Left ventricle myocardium inferior (tissue), 1 donor: Measurements from ENCODE around the gene MPPE1. TPM values are rescaled to one million over a fixed set of nuclear protein-coding genes. Genes with fewer than 3 reads are reported as not detected.

Experiments
- DNase-seq: peaks from one replicate; pipeline ENCODE4 v3.0.0-alpha.2; 2020
- H3K27ac ChIP-seq: fragments of 200-600 bp; replicated peaks from 2 replicates; pipeline ENCODE4 v1.8.0; 2021
- H3K27me3 ChIP-seq: fragments of 200-600 bp; 2 replicates; pipeline ENCODE4 v1.8.0; 2021; ENCODE audit warnings: low read depth
- H3K36me3 ChIP-seq: fragments of 200-600 bp; 2 replicates; pipeline ENCODE4 v1.8.0; 2021
- H3K4me1 ChIP-seq: fragments of 200-600 bp; 2 replicates; pipeline ENCODE4 v1.8.0; 2021
- H3K4me3 ChIP-seq: fragments of 200-600 bp; 2 replicates; pipeline ENCODE4 v1.8.0; 2021; ENCODE audit warnings: mild to moderate bottlenecking, moderate library complexity
- H3K9me3 ChIP-seq: fragments of 200-600 bp; replicated peaks from 2 replicates; pipeline ENCODE4 v1.8.0; 2021
- CTCF ChIP-seq: fragments of 200-600 bp; IDR thresholded peaks from 2 replicates; pipeline ENCODE4 v1.8.0; 2021; ENCODE audit warnings: antibody characterized with exemption, mild to moderate bottlenecking, borderline replicate concordance
- intact Hi-C: fragments of 100-400 bp; cut with micrococcal nuclease; formaldehyde crosslinking; loops from one replicate; pipeline ENCODE4 v1.11.0; 2022
- total RNA-seq: library from RNA; stranded (reverse); fragmentation: NEBNext Ultra II Directional; extraction: Animal tissue kit (Norgen Biotek cat#: 25700); gene quantifications from one replicate; pipeline ENCODE4 v1.2.1, GENCODE V29; 2021
- donor health status: DM: no; HTN: yes; CAD: no; lungs with severe emphysema.

The MPPE1 gene
- total RNA-seq, 1 donor from 2014 or later = 35.2 TPM

- Histone ChIP-seq H3K27me3 (no peaks in the 10 kb centered on the region), H3K36me3 (peaks cover 91% of the 10 kb centered on the region), H3K9me3 (no peaks in the 10 kb centered on the region), H3K4me1 (no peaks in the 10 kb centered on the region), H3K4me3 (no peak overlapping the region), H3K27ac (no peak overlapping the region)
- intact Hi-C loops = no loop called here
- no peak for TF ChIP-seq CTCF
- no peak for DNase-seq
Observed at GRCh38 chr18:11889284-11889683, 18.8 kb downstream of the MPPE1 start.

GRCh38 chr18:11888726-11889125, 19.4 kb downstream of the MPPE1 start:
- Histone ChIP-seq H3K4me1 (no peaks in the 10 kb centered on the region), H3K27ac (no peak overlapping the region), H3K36me3 (peaks cover 96% of the 10 kb centered on the region), H3K4me3 (no peak overlapping the region), H3K27me3 (no peaks in the 10 kb centered on the region), H3K9me3 (no peaks in the 10 kb centered on the region)
- TF ChIP-seq CTCF = no peak
- DNase-seq = no peak
- intact Hi-C loops = no loop called here

GRCh38 chr18:11887328-11888128, 20.6 kb downstream of the MPPE1 start:
- H3K27me3 ChIP-seq = no peaks in the 10 kb centered on the region
- no peak overlapping the region for H3K27ac ChIP-seq
- no peak overlapping the region for H3K4me3 ChIP-seq
- no peak for TF ChIP-seq CTCF
- peaks cover 88% of the 10 kb centered on the region for H3K36me3 ChIP-seq
- H3K4me1 ChIP-seq = no peaks in the 10 kb centered on the region
- H3K9me3 ChIP-seq = no peaks in the 10 kb centered on the region
- DNase-seq = no peak
- intact Hi-C loops = no loop called here

- no peak for TF ChIP-seq CTCF
- Histone ChIP-seq H3K27me3 (no peaks in the 10 kb centered on the region), H3K27ac (no peak overlapping the region), H3K36me3 (peaks cover 81% of the 10 kb centered on the region), H3K4me1 (no peaks in the 10 kb centered on the region), H3K9me3 (no peaks in the 10 kb centered on the region), H3K4me3 (no peak overlapping the region)
- no peak for DNase-seq
- intact Hi-C loops = no loop called here
Observed at GRCh38 chr18:11886577-11887110, 21.5 kb downstream of the MPPE1 start.

GRCh38 chr18:11885278-11885947, 22.7 kb downstream of the MPPE1 start:
- Histone ChIP-seq H3K27me3 (no peaks in the 10 kb centered on the region), H3K4me3 (no peak overlapping the region), H3K27ac (no peak overlapping the region), H3K4me1 (no peaks in the 10 kb centered on the region), H3K36me3 (peaks cover 80% of the 10 kb centered on the region), H3K9me3 (no peaks in the 10 kb centered on the region)
- DNase-seq = no peak
- intact Hi-C loops = no loop called here
- no peak for TF ChIP-seq CTCF
